Activated naive CD4-positive, alpha-beta T cell treated with anti-CD3 and anti-CD28 coated beads for 36 hours (primary cell): Measurements from ENCODE around the gene IL11RA. TPM values are rescaled to one million over a fixed set of nuclear protein-coding genes. Genes with fewer than 3 reads are reported as not detected.
"Not testable (repeated sequence)": the region's sequence is repeated elsewhere in the genome, so short reads cannot be mapped to it uniquely, and the experiment has no call there.

Experiments used
- CTCF ChIA-PET: fragments of 350-600 bp; sonication (Branson Sonifier 250); formaldehyde crosslinking; loops from one replicate; lab custom pipeline; 2021; ENCODE audit warnings: antibody characterized with exemption; lab: Charles Lee
- DNase-seq: peaks from one replicate; pipeline ENCODE4 v3.0.0-alpha.2; 2020
- H3K27ac Mint-ChIP-seq: one replicate; pipeline ENCODE4 v1.8.0; 2021; ENCODE audit warnings: mild to moderate bottlenecking, mixed read lengths
- H3K27me3 Mint-ChIP-seq: one replicate; pipeline ENCODE4 v1.8.0; 2021; ENCODE audit warnings: low read depth, mixed read lengths
- H3K36me3 Mint-ChIP-seq: one replicate; pipeline ENCODE4 v1.8.0; 2021; ENCODE audit warnings: low read depth, mixed read lengths
- H3K4me1 Mint-ChIP-seq: one replicate; pipeline ENCODE4 v1.8.0; 2021; ENCODE audit warnings: low read depth, mixed read lengths
- H3K4me3 Mint-ChIP-seq: one replicate; pipeline ENCODE4 v1.8.0; 2021; ENCODE audit warnings: mild to moderate bottlenecking, moderate library complexity, mixed read lengths
- H3K9me3 Mint-ChIP-seq: one replicate; pipeline ENCODE4 v1.8.0; 2021; ENCODE audit warnings: mixed read lengths
- intact Hi-C: fragments of 100-400 bp; cut with micrococcal nuclease; formaldehyde crosslinking; loops from one replicate; pipeline ENCODE4 v1.15.1; 2023
- total RNA-seq, 2 experiments: library from RNA; stranded (reverse); gene quantifications; one replicate each; pipeline ENCODE4 v1.2.3, GENCODE V29; 2021

Gene IL11RA
- total RNA-seq, 2 experiments from 2014 or later: 12.1 to 13.0 TPM

GRCh38 chr9:34633851-34634550 lies 18.0 kb upstream of the IL11RA start:
- Mint-ChIP-seq H3K9me3 (no peaks in the 10 kb centered on the region), H3K27ac (no peak overlapping the region), H3K4me3 (no peak overlapping the region), H3K27me3 (peaks cover 16% of the 10 kb centered on the region), H3K36me3 (peaks cover 13% of the 10 kb centered on the region), H3K4me1 (peaks cover 43% of the 10 kb centered on the region)
- DNase-seq: peak; percentile 85
- CTCF ChIA-PET: interaction anchor here (0.6 to 6.9 kb wide), 22 partner anchors 9 to 306 kb away, joined by 3 to 123 read pairs (median 8); partner anchors contain the start of genes CCL27, DCTN3, GALT and IL11RA
- intact Hi-C loops: loop anchor here (1.0 to 10.0 kb wide), 5 partner anchors 14 to 589 kb away; partner anchors contain the start of genes DCAF12, DCTN3, RPP25L and UBAP2

GRCh38 chr9:34634551-34635248 lies 17.3 kb upstream of the IL11RA start:
- no peak overlapping the region for H3K27ac Mint-ChIP-seq
- H3K4me3 Mint-ChIP-seq: no peak overlapping the region
- H3K4me1 Mint-ChIP-seq: peaks cover 39% of the 10 kb centered on the region
- H3K27me3 Mint-ChIP-seq: peaks cover 9% of the 10 kb centered on the region
- no peaks in the 10 kb centered on the region for H3K9me3 Mint-ChIP-seq
- peaks cover 13% of the 10 kb centered on the region for H3K36me3 Mint-ChIP-seq
- no peak for DNase-seq
- CTCF ChIA-PET: interaction anchor here (0.6 to 6.9 kb wide), 22 partner anchors 9 to 307 kb away, joined by 3 to 123 read pairs (median 8); partner anchors contain the start of genes CCL27, DCTN3, GALT and IL11RA
- intact Hi-C loops: loop anchor here (1.0 to 10.0 kb wide), 6 partner anchors 14 to 590 kb away; partner anchors contain the start of genes DCAF12, DCTN3, KIF24 and NUDT2

GRCh38 chr9:34635556-34635955 lies 16.4 kb upstream of the IL11RA start:
- H3K4me3 Mint-ChIP-seq: peak overlapping the region; percentile 92
- no peak for DNase-seq
- peaks cover 13% of the 10 kb centered on the region for H3K36me3 Mint-ChIP-seq
- peaks cover 37% of the 10 kb centered on the region for H3K4me1 Mint-ChIP-seq
- peaks cover under 1% of the 10 kb centered on the region for H3K27me3 Mint-ChIP-seq
- no peak overlapping the region for H3K27ac Mint-ChIP-seq
- no peaks in the 10 kb centered on the region for H3K9me3 Mint-ChIP-seq
- CTCF ChIA-PET: interaction anchor here (0.7 to 6.9 kb wide), 11 partner anchors 8 to 241 kb away, joined by 4 to 123 read pairs (median 19); partner anchors contain the start of genes DCTN3, GALT and RPP25L
- intact Hi-C loops: loop anchor here (5.0 to 10.0 kb wide), 3 partner anchors 308 to 591 kb away; partner anchors contain the start of genes DCAF12, KIF24, NUDT2 and UBAP2

GRCh38 chr9:34636791-34637355 lies 15.1 kb upstream of the IL11RA start:
- CTCF ChIA-PET: interaction anchor here (1.2 to 6.9 kb wide), 8 partner anchors 7 to 233 kb away, joined by 3 to 123 read pairs (median 26); partner anchors contain the start of genes DCTN3, GALT and RPP25L
- peak; percentile 25 for DNase-seq
- Mint-ChIP-seq H3K27me3 (no peaks in the 10 kb centered on the region), H3K27ac (peak overlapping the region; percentile 83), H3K9me3 (no peaks in the 10 kb centered on the region), H3K36me3 (peaks cover 13% of the 10 kb centered on the region), H3K4me3 (peak overlapping the region; percentile 92), H3K4me1 (peaks cover 37% of the 10 kb centered on the region)
- intact Hi-C loops: loop anchor here (1.0 to 10.0 kb wide), 5 partner anchors 28 to 592 kb away; partner anchors contain the start of genes DCAF12, DNAI1, FAM219A and KIF24

GRCh38 chr9:34637356-34638137 lies 14.4 kb upstream of the IL11RA start, which contains the start of gene SIGMAR1:
Gene SIGMAR1 (minus strand): TSS chr9:34637787. CDS start chr9:34637697, 90 bp downstream.
- Mint-ChIP-seq H3K9me3 (no peaks in the 10 kb centered on the region), H3K27ac (peak within 1 kb of the TSS; percentile 89), H3K36me3 (peaks cover 13% of the 10 kb centered on the region), H3K27me3 (no peaks in the 10 kb centered on the region), H3K4me1 (peaks cover 37% of the 10 kb centered on the region), H3K4me3 (peak within 1 kb of the TSS; percentile 92)
- CTCF ChIA-PET: interaction anchor here (0.6 to 6.9 kb wide), 10 partner anchors 8 to 497 kb away, joined by 3 to 123 read pairs (median 8); partner anchors contain the start of genes DCTN3, GALT and RPP25L
- DNase-seq: peak; percentile 94
- intact Hi-C loops: loop anchor here (1.0 to 10.0 kb wide), 7 partner anchors 9 to 593 kb away; partner anchors contain the start of genes DCAF12, DNAI1, FAM219A and GALT

- Mint-ChIP-seq H3K9me3 (no peaks in the 10 kb centered on the region), H3K36me3 (peaks cover 13% of the 10 kb centered on the region), H3K27me3 (no peaks in the 10 kb centered on the region), H3K27ac (peak overlapping the region; percentile 89), H3K4me3 (peak overlapping the region; percentile 92), H3K4me1 (peaks cover 37% of the 10 kb centered on the region)
- no peak for DNase-seq
- intact Hi-C loops: loop anchor here (1.0 to 10.0 kb wide), 5 partner anchors 8 to 593 kb away; partner anchors contain the start of genes DCAF12, GALT, KIF24 and NUDT2
- CTCF ChIA-PET: interaction anchor here (1.1 to 6.9 kb wide), 8 partner anchors 8 to 137 kb away, joined by 3 to 123 read pairs (median 8); partner anchors contain the start of genes GALT and RPP25L
Measured at GRCh38 chr9:34638138-34638445, 13.9 kb upstream of the IL11RA start.

- Mint-ChIP-seq H3K36me3 (peaks cover 13% of the 10 kb centered on the region), H3K4me1 (peaks cover 32% of the 10 kb centered on the region)
- intact Hi-C loops: loop anchor here (5.0 to 10.0 kb wide), 3 partner anchors 312 to 595 kb away; partner anchors contain the start of genes DCAF12, KIF24, NUDT2 and UBAP2
- not testable (repeated sequence) for H3K27ac Mint-ChIP-seq, H3K9me3 Mint-ChIP-seq, H3K27me3 Mint-ChIP-seq, H3K4me3 Mint-ChIP-seq, DNase-seq
- CTCF ChIA-PET: interaction anchor here (0.7 to 6.0 kb wide), 5 partner anchors 7 to 138 kb away, joined by 3 to 64 read pairs (median 5); partner anchors contain the start of gene GALT
Measured at GRCh38 chr9:34639322-34639721, 12.7 kb upstream of the IL11RA start.

GRCh38 chr9:34642679-34643078 lies 9.3 kb upstream of the IL11RA start:
- no peak overlapping the region for H3K4me3 Mint-ChIP-seq
- no peaks in the 10 kb centered on the region for H3K27me3 Mint-ChIP-seq
- no peaks in the 10 kb centered on the region for H3K9me3 Mint-ChIP-seq
- no peak for DNase-seq
- peaks cover 18% of the 10 kb centered on the region for H3K4me1 Mint-ChIP-seq
- CTCF ChIA-PET: interaction anchor here (1.1 to 3.8 kb wide), 5 partner anchors 8 to 305 kb away, joined by 3 to 32 read pairs (median 4); no protein-coding TSS in a partner anchor
- intact Hi-C loops: no loop called here
- H3K27ac Mint-ChIP-seq: no peak overlapping the region
- H3K36me3 Mint-ChIP-seq: peaks cover 2% of the 10 kb centered on the region

- no peaks in the 10 kb centered on the region for H3K9me3 Mint-ChIP-seq
- DNase-seq: no peak
- intact Hi-C loops: loop anchor here (5.0 kb wide), 2 partner anchors 342 to 427 kb away; partner anchors contain the start of genes DNAJB5 and VCP
- peaks cover 17% of the 10 kb centered on the region for H3K36me3 Mint-ChIP-seq
- H3K4me1 Mint-ChIP-seq: peaks cover 18% of the 10 kb centered on the region
- CTCF ChIA-PET: interaction anchor here (0.6 to 3.8 kb wide), 7 partner anchors 10 to 1522 kb away, joined by 3 to 32 read pairs (median 4); partner anchors contain the start of genes CCL27 and RPP25L
- no peak overlapping the region for H3K4me3 Mint-ChIP-seq
- H3K27ac Mint-ChIP-seq: no peak overlapping the region
- H3K27me3 Mint-ChIP-seq: no peaks in the 10 kb centered on the region
Measured at GRCh38 chr9:34644766-34645314, 7.1 kb upstream of the IL11RA start.
